GM18907 (cell line): ENCODE measurements around the gene TSPAN3.

Experiments
- ATAC-seq: cut with Tn5 transposase; IDR thresholded peaks from one replicate; pipeline ENCODE4 v1.9.1; 2021; ENCODE audit warnings: mild to moderate bottlenecking, moderate library complexity; ENCODE audit not compliant: unreplicated experiment

The TSPAN3 gene

DNA sequence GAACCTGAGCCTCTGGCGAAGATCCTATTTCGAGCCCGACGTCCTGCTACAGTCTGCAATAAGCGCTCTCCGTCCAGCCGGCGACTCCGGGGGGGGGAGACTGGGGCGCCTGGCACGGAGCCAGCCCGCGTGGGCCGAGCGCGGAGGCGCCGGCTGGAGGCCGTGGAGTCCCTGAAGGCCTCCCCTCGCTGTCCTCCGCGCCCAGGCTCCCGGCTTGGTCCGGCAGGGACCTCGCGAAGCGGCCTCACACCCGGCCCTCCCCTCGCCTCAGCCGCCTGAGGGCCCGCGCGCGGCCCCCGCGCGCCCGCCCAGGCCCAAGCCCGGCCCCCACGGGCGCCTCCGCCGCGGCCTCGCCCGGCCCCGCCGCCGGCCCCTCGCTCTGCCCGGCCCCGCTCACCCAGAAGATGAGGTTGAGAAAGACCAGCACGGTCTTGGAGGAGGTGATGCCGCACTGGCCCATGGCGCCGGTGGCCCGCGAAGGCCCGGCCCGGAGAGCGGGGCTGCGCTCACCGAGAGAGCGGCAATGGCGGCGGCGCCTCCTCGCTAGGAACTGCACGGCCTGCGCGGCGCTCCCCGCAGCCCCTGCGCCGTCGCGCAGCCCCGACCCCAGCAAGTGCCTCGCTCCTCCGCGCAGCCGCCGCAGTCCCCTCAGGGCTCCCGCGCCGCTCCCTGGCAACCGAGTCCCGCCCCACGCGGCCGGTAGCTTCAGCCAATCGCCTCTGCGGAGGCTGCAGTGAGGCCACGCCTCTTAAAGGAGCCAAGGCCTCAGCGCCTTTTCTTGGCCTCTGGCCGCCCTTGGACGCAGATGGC is at the start of gene TSPAN3:
TSPAN3 (minus strand) TSS at position 615 of the 810 bp plus-strand sequence; CDS start at position 460, 155 bp downstream.
- peak; percentile 94 for ATAC-seq

DNA sequence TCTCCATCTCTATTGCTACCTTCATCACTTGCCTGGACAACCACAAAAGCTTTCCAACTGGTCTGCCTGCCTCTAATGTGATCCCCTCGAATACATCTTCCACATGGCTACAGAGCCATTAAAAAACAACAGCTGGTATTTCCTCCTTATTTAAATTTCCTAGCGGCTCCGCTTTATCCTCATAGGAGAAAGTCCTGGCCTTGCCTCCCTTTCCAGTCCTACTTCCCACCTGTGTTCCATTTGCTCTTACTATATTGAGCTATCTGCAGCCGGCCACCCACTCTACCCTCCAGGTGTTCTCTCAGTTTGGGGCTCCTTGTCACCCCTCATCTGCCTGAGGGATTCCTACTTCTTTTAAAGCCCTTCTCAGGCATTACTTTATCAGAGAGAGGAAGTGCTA is 49.7 kb upstream of the TSPAN3 start:
- ATAC-seq = no peak

DNA sequence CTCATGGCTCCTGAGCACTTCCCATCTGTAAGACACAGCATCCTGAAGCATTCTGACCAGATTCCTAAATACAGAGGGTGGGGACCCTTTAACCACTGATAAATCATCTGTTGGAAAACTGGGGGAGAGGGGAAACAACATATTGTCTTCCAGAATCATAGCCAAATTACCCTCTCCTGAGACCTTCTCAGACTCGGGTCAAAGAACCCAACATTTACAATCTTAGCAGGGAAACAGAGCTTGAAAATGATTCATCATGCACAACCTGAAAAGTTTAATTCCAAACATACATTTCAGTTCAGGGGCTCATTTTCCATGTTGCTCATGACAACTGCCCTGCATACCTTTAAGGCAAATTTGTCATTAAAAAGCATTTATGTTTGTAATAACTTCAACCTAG is 48.5 kb upstream of the TSPAN3 start:
- no peak for ATAC-seq

DNA sequence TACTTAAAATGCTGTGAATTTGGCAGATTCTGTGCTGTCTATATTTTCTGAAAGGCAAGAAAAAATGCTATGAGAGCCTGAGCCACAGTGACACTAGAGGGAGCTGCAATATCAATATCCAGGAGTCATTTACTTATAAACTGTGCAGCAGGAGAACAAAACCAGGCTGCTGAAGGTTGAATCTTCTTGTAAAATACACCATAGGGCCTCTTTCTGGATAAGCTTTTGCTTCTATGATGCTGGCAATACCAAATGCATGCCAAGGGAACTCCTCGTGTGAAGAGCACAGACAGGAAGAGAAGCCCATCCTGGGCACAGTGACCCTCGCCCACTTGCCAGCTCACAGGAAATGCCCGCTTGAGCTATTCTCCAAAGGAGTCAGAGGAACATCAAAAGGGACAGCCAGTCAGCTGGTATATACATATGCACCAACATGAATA is 48.0 kb upstream of the TSPAN3 start:
- ATAC-seq = no peak

DNA sequence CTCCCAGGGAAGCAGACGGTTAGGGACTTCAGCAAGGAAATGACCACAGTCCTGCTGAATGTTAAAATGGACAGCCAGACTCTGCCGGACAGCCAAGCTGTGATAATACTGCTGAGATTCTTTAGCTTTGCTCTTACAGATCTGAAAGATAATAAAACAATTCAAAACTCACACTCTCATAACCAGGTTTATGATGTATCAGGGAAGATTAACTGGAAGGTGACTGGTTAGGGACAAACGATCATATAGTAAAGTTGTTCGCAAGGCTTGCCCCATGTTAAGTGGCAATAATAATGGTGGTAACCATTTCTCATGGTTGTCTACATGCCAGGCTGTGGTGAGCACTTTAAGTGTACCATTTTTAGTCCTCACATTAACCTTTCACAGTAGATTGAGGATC is 44.3 kb upstream of the TSPAN3 start:
- ATAC-seq = no peak

DNA sequence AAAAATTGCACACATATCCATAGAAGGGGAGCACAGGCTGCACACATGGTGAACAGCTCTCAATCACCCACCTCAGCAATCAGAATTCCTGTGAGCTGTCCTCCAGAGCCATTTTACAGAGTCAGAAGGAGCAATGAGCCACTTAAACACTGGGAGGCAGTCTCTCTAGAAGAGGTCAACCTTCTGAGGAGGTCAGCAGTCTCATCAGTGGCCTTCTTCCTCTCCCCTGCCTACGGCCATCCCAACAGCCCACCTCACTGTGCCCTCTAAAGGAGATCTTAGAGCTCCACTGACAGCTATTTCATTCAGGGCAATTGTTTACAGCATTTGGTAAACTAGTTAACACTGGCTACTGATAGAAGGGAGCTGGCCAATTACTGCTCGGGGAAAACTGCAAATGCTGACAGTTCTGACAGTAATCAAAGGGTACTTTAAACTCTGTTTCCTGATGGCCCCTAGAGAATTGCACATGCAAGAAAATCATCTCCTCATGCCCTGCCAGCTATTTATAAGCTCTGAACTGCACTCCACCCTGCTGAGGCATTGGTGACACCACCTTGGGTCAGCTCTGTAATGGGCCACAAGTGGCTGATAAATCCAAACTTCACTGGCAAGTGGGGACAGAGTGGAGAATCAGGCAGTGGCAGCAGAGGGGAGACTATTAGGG is 42.1 kb upstream of the TSPAN3 start:
- no peak for ATAC-seq

DNA sequence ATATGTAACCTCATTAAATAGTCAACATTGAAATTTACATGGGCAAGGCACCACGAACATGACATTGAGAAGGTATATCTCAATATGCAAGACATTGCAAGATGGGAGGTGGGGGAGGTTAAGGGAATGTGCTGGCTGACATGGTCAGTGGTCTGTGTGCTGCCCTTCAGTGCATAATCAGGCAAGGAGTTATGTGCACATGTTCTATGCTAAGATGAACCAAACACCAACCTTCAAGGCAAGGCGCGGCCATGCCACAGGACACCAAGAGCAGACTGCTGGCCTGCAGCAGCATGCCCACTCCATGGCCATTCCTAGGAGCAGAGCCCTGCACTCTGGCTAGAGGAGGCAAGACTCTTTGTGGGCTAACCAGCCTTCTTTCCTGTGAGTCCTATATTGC is 40.9 kb upstream of the TSPAN3 start:
- no peak for ATAC-seq

DNA sequence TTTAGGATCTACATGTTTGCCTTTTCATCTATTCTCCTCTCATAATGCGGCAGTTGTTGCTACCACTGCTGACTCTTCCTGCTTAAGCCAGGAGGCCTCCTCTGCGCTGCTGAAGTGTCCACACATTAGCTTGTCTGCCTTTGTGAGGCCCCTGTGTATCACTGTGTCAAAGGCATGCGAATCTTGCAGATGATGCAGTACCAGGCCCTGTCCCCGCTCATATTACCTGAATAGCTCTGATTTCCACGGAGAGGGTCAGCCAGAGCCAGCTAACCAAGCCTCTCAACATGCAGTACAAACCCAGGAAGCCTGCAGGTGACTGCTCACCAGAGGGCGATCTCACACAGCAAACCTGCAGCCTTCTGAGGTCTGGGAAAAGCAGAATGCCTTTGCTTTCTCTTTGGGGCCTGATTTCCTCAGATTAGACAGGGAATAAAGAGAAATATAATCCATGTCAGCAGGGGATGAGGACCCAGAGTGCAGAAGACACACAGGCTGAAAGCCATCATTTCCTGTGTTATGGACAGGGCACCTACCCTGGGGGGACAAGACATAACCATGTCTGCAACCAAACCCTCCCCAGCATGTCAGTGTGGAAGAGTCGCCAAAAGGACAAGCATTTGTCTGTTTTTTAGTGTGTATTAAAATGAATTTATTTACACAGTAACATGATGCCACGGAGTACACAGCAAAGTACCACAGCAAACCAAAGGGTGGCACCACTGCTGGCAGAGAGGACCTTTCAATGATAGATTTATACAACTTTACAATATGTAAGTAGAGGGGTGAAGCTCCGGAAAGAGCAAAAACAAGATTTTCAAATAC is 36.8 kb upstream of the TSPAN3 start:
- no peak for ATAC-seq

DNA sequence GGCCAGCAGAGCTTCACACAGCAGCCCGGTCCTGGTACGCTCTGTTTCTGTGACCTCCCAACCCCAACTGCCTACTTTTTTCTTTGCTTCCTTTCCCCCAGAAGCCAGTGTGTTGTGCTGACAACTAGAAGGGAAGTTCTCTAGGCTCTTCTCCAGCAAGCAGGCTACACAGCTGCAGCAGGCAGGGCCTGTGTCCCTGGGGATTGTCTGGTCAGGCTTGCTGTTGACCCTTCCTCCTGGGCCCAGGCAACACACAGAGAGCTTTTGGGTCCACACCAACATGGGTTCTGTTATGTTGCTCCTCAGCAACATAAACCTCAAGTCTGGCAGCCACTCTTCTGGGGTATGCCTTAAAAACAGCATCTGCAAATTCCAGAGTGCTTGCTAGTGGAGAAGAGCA is 36.2 kb upstream of the TSPAN3 start:
- no peak for ATAC-seq

DNA sequence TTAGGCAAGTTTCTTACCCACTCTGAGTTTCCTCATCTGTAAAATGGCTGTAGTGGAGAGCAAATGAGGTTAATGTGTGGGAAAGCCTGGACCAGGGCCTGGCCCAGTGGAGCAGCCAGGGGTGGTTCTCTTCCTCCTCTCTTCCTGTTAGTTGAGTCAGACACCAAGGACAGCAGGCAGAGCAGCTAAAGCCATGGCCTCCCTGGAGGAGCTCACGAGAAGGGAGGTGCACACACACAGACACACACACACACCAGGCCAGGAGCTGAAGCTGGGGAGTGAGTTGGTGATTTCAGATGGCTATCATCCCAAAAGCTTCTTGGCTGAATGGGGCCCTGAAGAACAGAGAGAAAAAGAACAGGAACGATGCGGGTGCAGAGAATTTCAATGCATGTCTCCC is 33.2 kb upstream of the TSPAN3 start:
- ATAC-seq = no peak

DNA sequence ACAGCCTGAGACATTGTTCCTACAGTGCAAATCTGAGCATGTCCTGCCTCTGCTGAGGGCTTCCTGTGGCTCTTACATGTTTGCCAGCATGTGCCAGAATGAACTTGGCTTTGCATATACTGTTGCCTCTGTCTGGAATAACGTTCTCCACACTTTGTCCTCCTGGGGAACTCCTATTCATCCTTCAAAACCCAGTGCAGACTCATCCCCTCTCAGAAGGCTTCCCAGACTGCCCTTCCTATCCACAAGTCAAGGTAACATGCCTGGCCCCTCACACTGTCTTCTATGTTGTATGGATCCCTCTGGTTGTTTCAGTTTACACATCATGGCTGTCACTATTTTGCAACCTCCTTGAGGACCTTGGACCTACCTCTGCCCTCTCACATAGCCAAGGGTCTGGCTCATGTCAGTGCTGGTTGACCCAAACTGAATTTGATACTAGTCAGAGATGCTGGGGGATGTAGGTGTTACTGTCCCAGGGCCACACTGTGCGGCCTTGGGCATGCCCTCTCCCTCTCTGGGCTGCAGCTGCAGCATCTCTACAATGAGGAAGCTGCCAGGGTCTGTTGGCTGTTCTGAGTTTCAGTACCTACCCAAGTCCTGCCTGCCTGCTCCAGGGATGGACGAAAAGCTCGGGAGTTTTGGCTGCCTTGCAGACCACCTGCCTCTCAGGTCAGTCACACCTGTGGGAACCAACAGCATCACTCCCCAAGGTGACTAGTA is 29.0 kb upstream of the TSPAN3 start:
- ATAC-seq = no peak

DNA sequence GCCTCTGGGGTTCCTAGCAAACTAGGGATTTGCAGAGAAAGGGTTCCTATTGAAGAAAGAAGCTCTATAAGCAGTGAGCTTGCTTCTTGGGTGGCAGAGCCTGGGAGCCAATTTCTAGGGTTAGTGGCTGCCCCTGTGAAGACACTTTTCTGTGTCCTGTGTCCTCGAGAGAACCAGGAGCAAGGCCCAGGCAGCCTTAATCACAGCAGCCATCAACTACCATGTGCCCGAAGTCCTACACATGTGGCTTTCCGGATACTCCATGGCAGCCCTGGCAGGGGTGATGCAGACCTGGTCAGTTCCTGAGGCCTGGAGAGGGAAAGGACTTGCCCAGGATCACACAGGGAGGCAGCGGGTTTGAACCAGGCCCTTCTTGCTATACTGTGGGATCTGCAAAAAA is 27.7 kb upstream of the TSPAN3 start:
- no peak for ATAC-seq

DNA sequence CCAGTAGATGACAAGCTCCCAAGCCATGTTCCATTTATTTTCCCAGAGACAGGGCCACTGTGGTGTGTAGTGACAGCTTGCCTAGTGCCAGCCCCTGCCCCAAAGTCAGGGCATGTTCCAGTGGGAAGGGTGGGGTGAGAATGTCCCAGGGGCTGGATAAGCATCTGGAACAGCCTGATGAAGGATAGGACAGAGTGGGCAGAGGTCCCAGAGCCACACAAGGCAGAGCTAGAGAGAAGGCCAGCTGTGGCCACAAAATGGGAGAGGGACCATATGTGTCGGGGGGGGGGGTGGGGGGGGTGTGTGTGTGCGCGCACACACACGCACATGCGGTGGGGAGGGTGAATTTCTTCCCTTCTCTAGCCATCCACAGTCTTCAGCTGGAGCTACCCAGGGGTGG is 27.0 kb upstream of the TSPAN3 start:
- ATAC-seq = no peak

DNA sequence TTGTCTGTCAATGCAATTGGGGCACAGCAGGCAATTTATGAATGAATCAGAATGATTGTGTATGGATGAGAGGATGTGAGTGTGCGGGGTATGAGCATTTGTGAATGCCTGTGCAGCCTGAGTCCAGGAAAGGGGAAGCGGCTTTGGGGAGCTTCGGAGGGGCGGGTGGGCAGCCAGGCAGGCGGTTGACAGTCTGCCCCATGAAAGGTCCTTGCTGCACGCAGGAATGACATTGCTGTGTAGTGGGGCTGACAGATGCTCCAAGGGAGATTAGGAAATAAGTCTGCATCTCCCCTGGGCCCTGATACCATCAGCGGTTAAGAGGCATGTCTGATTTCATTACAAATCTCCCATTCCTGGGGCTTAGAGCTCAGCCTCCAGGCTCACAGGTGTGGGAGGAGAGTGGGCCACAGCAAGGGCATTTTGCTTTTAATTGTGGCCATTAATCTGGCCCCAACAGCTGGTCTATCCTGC is 26.4 kb upstream of the TSPAN3 start:
- ATAC-seq = no peak

DNA sequence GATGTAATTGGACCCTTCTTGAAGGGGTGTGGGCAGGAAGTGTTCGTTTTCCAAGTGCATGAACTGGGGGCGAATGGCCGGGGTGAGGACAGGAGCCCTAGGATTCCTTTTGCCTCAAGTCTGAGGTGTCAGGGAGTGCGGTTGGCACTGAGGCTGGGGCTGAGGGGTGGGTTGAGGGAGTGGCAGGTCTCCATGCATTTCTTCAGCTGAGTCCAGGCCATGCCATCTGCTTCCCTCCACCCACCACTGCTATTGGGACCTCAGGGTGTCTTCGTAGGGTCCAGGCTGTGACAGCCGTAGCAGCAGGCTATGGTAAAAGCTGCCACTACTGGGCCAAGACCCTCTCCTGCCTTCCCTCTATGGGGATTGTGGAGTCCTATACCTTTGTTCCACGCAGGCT is 25.6 kb upstream of the TSPAN3 start:
- no peak for ATAC-seq

DNA sequence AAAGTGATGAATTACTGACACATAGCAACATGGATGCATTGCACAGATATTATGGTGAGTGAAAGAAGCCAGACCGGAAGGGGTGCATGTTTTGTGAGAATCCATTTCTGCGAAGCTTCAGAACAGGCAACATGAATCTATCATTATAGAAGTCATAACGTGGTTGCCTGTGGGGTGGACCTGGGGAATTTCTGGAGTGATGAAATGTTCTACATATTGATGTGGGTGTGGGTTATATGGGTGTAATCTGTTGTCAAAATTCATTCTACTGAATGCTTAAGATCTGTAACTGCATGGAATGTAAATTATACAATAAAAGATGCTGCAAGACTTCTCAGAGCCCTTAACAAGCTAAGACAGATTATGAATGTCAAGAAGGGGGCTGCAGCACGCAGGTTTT is 25.2 kb upstream of the TSPAN3 start:
- ATAC-seq = no peak

DNA sequence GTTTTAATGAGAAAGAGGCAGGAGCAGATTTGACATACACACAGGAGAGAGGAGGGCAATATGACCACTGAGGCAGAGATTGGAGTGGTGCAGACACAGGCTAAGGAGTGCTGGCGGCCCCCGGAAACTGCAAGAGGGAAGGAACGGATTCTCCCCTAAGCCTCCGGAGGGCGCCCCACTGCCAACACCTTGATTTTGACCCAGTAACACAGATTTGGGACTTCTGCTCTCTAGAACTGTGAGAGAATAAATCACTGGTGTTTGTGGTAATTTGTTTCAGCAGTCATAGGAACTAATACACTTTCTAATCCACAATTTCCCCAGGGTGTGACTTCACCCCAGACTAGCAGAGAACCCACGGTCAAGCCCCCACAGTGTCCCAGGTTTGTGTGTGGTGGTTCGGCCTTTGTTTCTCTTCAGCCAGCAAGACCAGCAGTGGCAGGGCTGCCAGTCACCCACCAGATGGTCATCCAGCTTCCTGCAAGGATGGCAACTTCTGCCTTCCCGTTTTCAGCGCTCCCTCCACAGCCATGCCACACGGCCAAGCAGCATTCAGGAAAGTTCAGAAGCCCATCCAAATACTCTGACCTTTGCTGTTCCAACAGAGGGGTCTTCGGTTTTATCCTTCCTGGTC is 23.6 kb upstream of the TSPAN3 start:
- no peak for ATAC-seq

DNA sequence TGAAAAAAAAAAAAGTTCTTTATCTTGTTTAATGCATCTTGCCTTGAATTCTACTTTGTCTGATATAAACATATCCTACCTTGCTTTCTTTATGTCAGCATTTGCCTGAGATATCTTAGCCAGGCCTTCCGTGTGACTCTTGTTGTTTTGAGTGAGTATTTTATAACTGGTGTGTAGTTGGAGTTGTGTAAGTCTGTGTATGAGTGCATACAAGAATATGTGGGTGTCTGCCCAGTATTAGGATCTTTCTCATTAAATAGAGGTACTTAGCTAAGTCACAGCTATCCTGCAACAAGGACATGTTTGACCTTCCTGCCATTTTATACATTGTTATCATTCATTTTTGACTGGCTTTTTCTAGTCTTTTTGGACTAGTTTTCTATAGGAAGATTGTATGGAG is 22.5 kb upstream of the TSPAN3 start:
- no peak for ATAC-seq

DNA sequence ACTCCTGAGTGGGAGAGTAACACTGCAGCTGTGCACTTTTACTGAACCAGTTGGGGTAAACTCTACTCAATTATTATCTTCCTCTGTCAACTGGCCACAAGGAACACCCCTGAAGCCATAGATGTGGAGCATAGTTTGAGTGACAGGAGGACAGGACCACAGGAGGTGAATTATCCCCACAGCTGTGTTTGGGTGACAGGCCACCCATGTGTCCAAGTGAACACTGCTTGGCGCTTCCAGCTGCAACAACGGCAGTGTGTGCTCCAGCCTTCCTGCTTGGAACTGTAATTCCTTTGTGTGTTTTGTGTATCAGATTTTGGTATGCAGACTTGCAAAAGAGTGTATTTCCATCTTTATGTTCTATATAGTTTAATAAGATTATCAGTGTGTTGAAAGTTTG is 20.2 kb upstream of the TSPAN3 start:
- ATAC-seq = no peak

DNA sequence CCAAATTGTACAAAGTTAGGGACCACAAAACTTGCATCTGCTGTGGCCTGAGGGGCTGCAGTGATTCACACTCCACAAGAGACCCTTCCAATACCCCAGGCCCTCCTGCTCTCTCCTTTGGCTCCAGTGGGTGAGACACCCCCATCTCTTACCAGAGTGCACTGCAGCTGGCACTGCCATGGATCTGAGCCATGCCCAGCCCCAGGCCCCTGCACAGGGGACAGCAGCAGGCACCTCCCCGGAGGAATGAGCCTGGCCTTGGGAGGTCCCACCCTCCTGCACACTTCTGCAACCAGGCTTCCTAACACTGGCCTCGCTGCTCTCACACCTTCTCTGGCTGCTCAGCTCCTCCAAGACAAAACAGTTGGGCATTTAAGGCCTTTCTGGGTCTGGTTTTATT is 16.3 kb upstream of the TSPAN3 start:
- ATAC-seq = no peak
